Coronary artery (tissue), 2 donors: Measurements from ENCODE around the gene HMCN2.

Source experiments
- DNase-seq: peaks from one replicate; pipeline ENCODE4 v3.0.0-alpha.2; 2017; ENCODE audit warnings: low spot score
- H3K27ac ChIP-seq, 2 donors: fragments of 200-600 bp; sonication (generic); one replicate each; pipeline ENCODE4 v1.5.1; 2016 to 2019
- H3K4me3 ChIP-seq: fragments of 200-600 bp; sonication (generic); 2 replicates; pipeline ENCODE4 v1.5.1; 2016; ENCODE audit warnings: mild to moderate bottlenecking, moderate library complexity
- CTCF ChIP-seq: fragments of 200-600 bp; sonication (generic); IDR thresholded peaks from one replicate; pipeline ENCODE4 v1.5.1; 2019; ENCODE audit warnings: antibody characterized with exemption

The HMCN2 gene

GRCh38 chr9:130406278-130406895 lies 140.8 kb downstream of the HMCN2 start:
- no peak for DNase-seq
- Histone ChIP-seq H3K4me3 (no peak overlapping the region), H3K27ac (no peak overlapping the region)
- no peak for TF ChIP-seq CTCF

GRCh38 chr9:130407916-130408663 lies 142.5 kb downstream of the HMCN2 start:
- TF ChIP-seq CTCF, result no peak
- H3K27ac ChIP-seq, result no peak overlapping the region
- H3K4me3 ChIP-seq, result no peak overlapping the region
- no peak for DNase-seq

GRCh38 chr9:130408669-130409068 lies 143.1 kb downstream of the HMCN2 start:
- DNase-seq, result no peak
- Histone ChIP-seq H3K27ac (no peak overlapping the region), H3K4me3 (no peak overlapping the region)
- no peak for TF ChIP-seq CTCF

- Histone ChIP-seq H3K4me3 (no peak overlapping the region), H3K27ac (no peak overlapping the region)
- DNase-seq, result no peak
- TF ChIP-seq CTCF, result no peak
Measured at GRCh38 chr9:130409246-130409645, 143.7 kb downstream of the HMCN2 start.

GRCh38 chr9:130410443-130410842 lies 144.9 kb downstream of the HMCN2 start:
- no peak for DNase-seq
- no peak overlapping the region for H3K4me3 ChIP-seq
- H3K27ac ChIP-seq, result no peak overlapping the region
- no peak for TF ChIP-seq CTCF

GRCh38 chr9:130411566-130411915 lies 146.0 kb downstream of the HMCN2 start:
- no peak for DNase-seq
- no peak for TF ChIP-seq CTCF
- Histone ChIP-seq H3K27ac (no peak overlapping the region), H3K4me3 (no peak overlapping the region)

GRCh38 chr9:130414081-130414731 lies 148.6 kb downstream of the HMCN2 start:
- no peak overlapping the region for H3K27ac ChIP-seq
- DNase-seq, result no peak
- TF ChIP-seq CTCF, result no peak
- H3K4me3 ChIP-seq, result no peak overlapping the region
